ENCODE results near the gene MAPK10. TPM values are rescaled to one million over a fixed set of nuclear protein-coding genes. Genes with fewer than 3 reads are reported as not detected.
A peak's percentile ranks its signal among the peaks of the same experiment; 100 is the strongest.

The MAPK10 gene
- total RNA-seq, 1 experiment from 2014 or later = 0.79 TPM

DNA sequence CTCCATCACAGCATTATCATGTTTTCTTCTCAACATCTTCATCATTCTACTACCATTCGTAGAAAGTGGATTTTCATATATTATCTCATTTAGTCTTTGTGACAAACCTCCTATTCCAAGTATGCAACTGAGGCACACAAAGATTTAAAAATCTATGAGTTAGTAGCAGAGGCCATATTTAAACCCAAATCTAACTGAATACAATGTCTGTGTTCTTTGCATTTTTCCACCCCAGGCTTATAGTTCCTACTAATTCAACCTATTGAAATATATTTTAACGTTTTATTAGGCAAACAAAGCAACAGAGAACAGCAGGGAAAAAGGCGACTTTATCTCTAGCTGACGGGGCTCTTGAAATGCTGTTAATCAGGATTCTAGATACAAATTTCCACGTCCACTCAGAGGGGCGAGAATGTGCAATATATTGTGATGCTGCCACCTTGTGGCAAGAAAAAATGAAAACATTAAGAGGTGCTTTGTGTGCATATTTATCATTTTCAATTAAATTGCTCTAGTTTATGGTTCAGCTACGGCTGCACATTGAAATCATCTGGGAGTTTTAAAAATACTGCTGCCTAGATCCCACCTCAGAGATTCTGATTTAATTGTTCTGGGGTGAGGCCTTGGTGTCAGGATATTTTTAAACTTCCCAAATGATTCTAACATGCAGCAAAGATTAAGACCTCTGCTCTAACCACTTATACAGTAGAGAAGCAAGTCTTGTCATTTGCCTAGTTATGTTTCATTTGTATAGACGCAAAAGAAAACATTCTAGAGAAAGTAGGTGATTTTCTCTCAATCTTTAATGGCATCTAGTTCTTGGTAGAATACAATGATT lies 315.9 kb downstream of the MAPK10 start:
- ChIA-PET POLR2A (no interaction called here), CTCF (interaction anchor here (1.4 kb wide), 1 partner anchor 247 kb away, joined by 8 read pairs; no protein-coding TSS in a partner anchor)
- Histone ChIP-seq H3K36me3 (ENCODE audit: control insufficient read depth, insufficient read depth, low read length) (no peaks in the 10 kb centered on the region), H3K27me3 (replicated peaks; ENCODE audit: control insufficient read depth, insufficient read depth, low read length) (no peaks in the 10 kb centered on the region), H3K4me3 (ENCODE audit: low read depth, low read length) (no peak overlapping the region), H3K9me3 (no peaks in the 10 kb centered on the region), H3K4me1 (0 out of 2 replicates have a peak, but pooled peaks cover 2% of the 10 kb centered on the region)
- DNase-seq = peak in 1 of 2 experiments; percentile 49
- H3K27me3 Mint-ChIP-seq (ENCODE audit: insufficient read depth, unreplicated experiment) = peaks cover 11% of the 10 kb centered on the region
- H3K4me1 Mint-ChIP-seq (ENCODE audit: low read depth, unreplicated experiment) = no peaks in the 10 kb centered on the region
- H3K36me3 Mint-ChIP-seq (ENCODE audit: insufficient read depth, unreplicated experiment) = no peaks in the 10 kb centered on the region
- no peaks in the 10 kb centered on the region for H3K9me3 Mint-ChIP-seq (ENCODE audit: unreplicated experiment)
- TF ChIP-seq, protein P1, sequence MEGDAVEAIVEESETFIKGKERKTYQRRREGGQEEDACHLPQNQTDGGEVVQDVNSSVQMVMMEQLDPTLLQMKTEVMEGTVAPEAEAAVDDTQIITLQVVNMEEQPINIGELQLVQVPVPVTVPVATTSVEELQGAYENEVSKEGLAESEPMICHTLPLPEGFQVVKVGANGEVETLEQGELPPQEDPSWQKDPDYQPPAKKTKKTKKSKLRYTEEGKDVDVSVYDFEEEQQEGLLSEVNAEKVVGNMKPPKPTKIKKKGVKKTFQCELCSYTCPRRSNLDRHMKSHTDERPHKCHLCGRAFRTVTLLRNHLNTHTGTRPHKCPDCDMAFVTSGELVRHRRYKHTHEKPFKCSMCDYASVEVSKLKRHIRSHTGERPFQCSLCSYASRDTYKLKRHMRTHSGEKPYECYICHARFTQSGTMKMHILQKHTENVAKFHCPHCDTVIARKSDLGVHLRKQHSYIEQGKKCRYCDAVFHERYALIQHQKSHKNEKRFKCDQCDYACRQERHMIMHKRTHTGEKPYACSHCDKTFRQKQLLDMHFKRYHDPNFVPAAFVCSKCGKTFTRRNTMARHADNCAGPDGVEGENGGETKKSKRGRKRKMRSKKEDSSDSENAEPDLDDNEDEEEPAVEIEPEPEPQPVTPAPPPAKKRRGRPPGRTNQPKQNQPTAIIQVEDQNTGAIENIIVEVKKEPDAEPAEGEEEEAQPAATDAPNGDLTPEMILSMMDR (IDR thresholded peaks at IDR 0.05; ENCODE audit: insufficient read depth in 1 of 2, low read depth in 1 of 2, low read length in 1 of 2, severe bottlenecking in 1 of 2, unreplicated experiment in 1 of 2) = peak; percentile 49 to 55
- intact Hi-C loops (cut with micrococcal nuclease; ENCODE audit: unreplicated experiment) = loop anchor here (1.0 to 5.0 kb wide), 3 partner anchors 77 to 287 kb away; no protein-coding TSS in a partner anchor
- H3K27ac Mint-ChIP-seq (ENCODE audit: unreplicated experiment) = no peak overlapping the region
- no TSS peak for BruUV-seq (replicated peaks)
- H3K4me3 Mint-ChIP-seq (ENCODE audit: unreplicated experiment) = no peak overlapping the region

DNA sequence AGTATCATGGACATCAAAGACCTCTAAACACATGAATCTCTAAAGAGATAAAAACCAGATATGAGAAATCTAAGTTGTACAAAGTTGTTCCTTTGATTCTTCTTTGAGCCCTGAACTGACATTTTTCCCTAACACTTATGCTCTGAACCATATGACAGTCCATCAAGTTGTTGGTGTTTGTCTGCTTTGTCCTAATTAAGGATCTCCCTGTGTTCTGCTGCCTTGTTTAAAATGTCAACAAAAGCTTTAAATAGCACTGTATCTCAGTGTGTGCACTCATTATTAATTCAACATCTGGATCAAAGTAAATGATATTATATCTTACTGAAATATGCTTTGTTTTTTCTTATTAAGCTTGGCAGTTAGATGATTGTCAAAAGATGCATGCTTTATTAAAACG lies 321.8 kb downstream of the MAPK10 start:
- Mint-ChIP-seq H3K4me1 (ENCODE audit: low read depth, unreplicated experiment) (no peaks in the 10 kb centered on the region), H3K4me3 (ENCODE audit: unreplicated experiment) (no peak overlapping the region), H3K27me3 (ENCODE audit: insufficient read depth, unreplicated experiment) (peaks cover 14% of the 10 kb centered on the region), H3K36me3 (ENCODE audit: insufficient read depth, unreplicated experiment) (no peaks in the 10 kb centered on the region), H3K27ac (ENCODE audit: unreplicated experiment) (no peak overlapping the region), H3K9me3 (ENCODE audit: unreplicated experiment) (no peaks in the 10 kb centered on the region)
- intact Hi-C loops (cut with micrococcal nuclease; ENCODE audit: unreplicated experiment) = no loop called here
- no peaks in the 10 kb centered on the region for H3K4me1 ChIP-seq
- no peak for DNase-seq
- H3K4me3 ChIP-seq (ENCODE audit: low read depth, low read length) = no peak overlapping the region
- no TSS peak for BruUV-seq (replicated peaks)
- H3K9me3 ChIP-seq = no peaks in the 10 kb centered on the region
- ChIA-PET CTCF (no interaction called here), POLR2A (no interaction called here)
- H3K27me3 ChIP-seq (replicated peaks; ENCODE audit: control insufficient read depth, insufficient read depth, low read length) = no peaks in the 10 kb centered on the region
- TF ChIP-seq, protein P1 (IDR thresholded peaks at IDR 0.05; ENCODE audit: insufficient read depth in 1 of 2, low read depth in 1 of 2, low read length in 1 of 2, severe bottlenecking in 1 of 2, unreplicated experiment in 1 of 2) = no peak
- no peaks in the 10 kb centered on the region for H3K36me3 ChIP-seq (ENCODE audit: control insufficient read depth, insufficient read depth, low read length)

DNA sequence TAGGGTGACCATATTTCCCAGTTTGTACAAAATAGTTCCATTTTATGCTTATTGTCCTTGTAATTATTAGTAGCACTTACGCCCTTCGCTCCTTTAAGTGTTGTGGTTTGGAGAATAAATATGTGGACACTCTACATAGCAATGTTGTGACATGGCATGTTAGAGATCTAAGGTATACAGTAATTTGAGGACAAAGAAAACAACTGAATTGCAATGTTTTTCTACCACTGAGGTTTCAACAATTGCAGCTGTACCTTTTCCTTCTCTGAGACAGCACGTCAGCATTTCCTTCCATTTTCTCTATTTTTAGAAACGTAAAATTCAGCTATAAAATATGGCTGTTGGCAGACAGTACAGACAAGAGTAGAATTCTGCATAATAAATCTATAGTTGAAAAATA lies 323.1 kb downstream of the MAPK10 start:
- DNase-seq = no peak
- H3K27me3 Mint-ChIP-seq (ENCODE audit: insufficient read depth, unreplicated experiment) = peaks cover 14% of the 10 kb centered on the region
- H3K9me3 Mint-ChIP-seq (ENCODE audit: unreplicated experiment) = no peaks in the 10 kb centered on the region
- Histone ChIP-seq H3K9me3 (no peaks in the 10 kb centered on the region), H3K4me3 (ENCODE audit: low read depth, low read length) (no peak overlapping the region), H3K36me3 (ENCODE audit: control insufficient read depth, insufficient read depth, low read length) (no peaks in the 10 kb centered on the region), H3K27me3 (replicated peaks; ENCODE audit: control insufficient read depth, insufficient read depth, low read length) (no peaks in the 10 kb centered on the region), H3K4me1 (no peaks in the 10 kb centered on the region)
- no TSS peak for BruUV-seq (replicated peaks)
- intact Hi-C loops (cut with micrococcal nuclease; ENCODE audit: unreplicated experiment) = no loop called here
- ChIA-PET CTCF (no interaction called here), POLR2A (no interaction called here)
- no peaks in the 10 kb centered on the region for H3K4me1 Mint-ChIP-seq (ENCODE audit: low read depth, unreplicated experiment)
- H3K27ac Mint-ChIP-seq (ENCODE audit: unreplicated experiment) = no peak overlapping the region
- TF ChIP-seq, protein P1 (IDR thresholded peaks at IDR 0.05; ENCODE audit: insufficient read depth in 1 of 2, low read depth in 1 of 2, low read length in 1 of 2, severe bottlenecking in 1 of 2, unreplicated experiment in 1 of 2) = no peak
- no peak overlapping the region for H3K4me3 Mint-ChIP-seq (ENCODE audit: unreplicated experiment)
- H3K36me3 Mint-ChIP-seq (ENCODE audit: insufficient read depth, unreplicated experiment) = no peaks in the 10 kb centered on the region
